Stimulated activated CD4-positive, alpha-beta T cell treated with anti-CD3 and anti-CD28 coated beads, Interleukin-2, amount 100 ng/mL, for 48 hours (primary cell): ENCODE measurements around the gene FAM117B.
"Not testable (repeated sequence)": the region's sequence is repeated elsewhere in the genome, so short reads cannot be mapped to it uniquely, and the experiment has no call there.

Experiments used
- DNase-seq, 2 donors: peaks; one replicate each; pipeline ENCODE4 v3.0.0-alpha.2; 2020

FAM117B gene

DNA sequence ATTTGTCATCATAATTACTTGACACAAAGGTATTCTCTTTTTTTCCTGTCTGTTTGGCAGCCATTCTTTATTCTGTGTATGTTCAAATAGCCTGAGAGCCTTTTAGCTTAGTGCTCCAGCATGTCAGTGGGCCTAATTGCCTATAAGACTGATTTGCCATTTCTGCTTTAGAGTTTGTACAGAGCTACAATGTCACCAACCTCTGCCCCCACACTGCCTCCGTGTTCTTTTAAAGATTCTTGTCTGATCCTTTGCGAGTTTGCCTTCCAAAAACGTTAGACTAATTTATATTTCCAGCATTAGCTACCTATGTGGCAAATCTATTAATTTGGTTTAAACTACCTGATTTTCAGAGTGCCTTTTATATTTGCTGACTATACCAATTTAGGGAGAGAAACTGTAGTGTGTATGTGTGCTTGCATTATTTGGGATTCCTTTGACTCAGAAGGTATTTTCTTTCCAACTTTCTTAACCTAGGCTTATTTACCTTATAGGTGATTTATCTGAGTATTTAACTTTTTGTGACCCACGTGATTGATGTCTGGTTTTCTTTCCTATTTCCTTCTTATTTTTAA is 70.8 kb downstream of the FAM117B start:
- no peak for DNase-seq

DNA sequence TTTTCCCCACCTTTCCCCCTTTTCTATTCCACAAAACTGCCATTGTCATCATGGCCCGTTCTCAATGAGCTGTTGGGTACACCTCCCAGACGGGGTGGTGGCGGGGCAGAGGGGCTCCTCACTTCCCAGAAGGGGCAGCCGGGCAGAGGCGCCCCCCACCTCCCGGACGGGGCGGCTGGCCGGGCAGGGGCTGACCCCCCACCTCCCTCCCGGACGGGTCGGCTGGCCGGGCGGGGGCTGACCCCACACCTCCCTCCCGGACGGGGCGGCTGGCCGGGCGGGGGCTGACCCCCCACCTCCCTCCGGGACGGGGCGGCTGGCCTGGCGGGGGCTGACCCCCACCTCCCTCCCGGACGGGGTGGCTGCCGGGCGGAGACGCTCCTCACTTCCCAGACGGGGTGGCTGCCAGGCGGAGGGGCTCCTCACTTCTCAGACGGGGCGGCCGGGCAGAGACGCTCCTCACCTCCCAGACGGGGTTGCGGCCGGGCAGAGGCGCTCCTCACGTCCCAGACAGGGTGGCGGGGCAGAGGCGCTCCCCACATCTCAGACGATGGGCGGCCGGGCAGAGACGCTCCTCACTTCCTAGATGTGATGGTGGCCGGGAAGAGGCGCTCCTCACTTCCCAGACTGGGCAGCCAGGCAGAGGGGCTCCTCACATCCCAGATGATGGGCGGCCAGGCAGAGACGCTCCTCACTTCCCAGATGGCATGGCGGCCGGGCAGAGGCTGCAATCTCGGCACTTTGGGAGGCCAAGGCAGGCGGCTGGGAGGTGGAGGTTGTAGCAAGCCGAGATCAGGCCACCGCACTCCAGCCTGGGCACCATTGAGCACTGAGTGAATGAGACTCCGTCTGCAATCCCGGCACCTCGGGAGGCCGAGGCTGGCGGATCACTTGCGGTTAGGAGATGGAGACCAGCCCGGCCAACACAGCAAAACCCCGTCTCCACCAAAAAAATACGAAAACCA is 80.5 kb downstream of the FAM117B start:
- DNase-seq = not testable (repeated sequence)

DNA sequence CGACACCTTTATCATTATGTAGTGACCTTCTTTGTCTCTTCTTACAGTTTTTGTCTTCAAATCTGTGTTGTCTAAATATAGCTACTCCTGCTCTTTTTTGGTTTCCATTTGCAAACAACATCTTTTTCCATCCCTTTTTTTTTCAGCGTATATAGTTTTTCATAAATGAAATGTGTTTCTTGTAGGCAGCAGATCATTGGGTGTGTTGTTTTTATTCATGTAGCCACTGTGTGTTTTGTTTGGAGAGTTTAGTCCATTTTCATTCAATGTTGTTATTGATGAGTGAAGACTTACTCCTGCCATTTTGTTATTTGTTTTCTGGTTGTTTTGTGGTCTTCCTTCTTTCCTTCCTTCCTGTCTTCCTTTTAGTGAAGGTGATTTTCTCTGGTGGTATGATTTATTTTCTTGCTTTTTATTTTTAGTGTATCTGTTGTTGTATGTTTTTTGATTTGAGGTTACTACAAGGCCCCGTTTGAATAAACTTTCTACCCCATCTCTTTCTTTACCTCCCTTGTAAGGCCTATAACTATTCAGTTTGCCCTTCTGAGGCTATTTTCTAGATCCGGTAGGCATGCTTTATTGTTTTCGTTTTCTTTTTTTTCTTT is 81.4 kb downstream of the FAM117B start:
- DNase-seq = no peak

DNA sequence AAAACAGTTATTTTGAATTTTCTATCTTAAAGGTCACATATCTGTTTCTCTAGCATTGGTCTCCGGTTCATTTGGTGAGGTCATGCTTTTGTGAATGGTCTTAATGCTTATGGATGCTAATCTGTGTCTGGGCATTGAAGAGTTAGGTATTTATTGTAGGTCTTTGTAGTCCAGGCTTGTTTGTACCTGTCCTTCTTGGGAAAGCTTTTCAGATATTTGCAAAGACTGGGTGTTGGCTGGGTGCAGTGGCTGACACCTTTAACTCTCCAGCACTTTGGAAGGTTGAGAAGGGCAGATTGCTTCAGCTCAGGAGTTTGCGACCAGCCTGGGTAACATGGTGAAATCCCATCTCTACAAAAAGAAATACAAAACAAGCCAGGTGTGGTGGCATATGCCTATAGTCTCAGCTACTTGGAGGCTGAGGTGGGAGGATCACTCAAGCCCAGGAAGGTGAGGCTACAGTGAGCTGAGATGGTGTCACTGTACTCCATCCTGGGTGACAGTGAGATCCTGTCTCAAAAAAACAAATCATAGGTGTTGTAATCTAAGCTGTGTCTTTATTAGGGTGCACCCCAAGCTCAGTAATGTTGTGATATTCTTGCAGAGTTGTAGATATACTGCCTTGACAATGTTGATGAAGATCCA is 82.3 kb downstream of the FAM117B start:
- DNase-seq = no peak

DNA sequence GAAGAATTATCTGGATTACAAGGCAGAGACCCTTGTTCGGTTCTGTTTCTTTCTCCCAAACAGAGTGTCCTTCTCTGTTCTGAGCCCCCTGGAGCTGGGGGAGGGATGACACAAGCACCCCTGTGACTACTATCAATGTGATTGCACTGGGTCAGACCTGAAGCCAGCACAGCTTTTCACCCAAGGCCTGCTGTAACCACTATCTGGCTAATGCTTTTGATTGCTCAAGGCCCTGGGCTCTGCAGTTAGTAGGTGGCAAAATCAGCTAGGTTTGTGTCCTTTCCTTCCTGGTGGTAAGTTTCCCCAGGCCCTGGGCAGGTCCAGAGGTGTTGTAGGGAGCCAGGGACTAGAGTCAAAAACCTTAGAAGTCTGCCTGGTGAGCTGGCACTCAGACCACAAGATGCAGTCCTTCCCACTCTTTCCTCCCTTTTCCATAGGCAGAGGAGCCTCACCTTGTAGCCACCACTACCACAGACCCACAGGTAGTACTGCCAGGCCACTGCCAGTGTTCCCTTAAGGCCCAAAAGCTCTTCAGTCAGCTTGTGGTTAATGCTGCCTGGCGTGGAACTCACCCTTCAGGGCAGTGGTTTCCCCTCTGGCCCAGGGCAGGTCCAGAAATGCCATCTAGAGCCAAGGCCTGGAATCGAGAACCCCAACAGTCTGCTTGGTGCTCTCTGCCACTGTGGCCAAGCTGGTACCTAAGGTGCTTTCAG is 83.0 kb downstream of the FAM117B start:
- no peak for DNase-seq

DNA sequence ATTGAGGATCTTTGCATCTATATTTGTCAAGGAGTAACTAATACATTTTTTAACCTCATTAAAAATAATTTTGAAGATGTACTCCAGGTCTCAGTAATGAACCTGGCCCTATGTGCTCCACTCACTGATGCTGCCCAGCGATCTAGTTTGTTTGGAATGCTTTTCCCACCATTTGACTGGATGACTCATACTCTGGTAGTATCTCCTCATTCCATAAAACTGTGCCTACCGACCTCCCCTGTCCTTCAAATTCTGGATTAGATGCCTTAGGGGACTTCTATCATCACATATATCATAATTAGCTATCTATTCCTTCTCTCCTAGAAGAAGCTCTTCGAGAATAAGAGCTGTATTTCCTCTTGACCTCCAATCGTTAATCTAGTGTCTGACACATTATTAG is 83.8 kb downstream of the FAM117B start:
- no peak for DNase-seq

DNA sequence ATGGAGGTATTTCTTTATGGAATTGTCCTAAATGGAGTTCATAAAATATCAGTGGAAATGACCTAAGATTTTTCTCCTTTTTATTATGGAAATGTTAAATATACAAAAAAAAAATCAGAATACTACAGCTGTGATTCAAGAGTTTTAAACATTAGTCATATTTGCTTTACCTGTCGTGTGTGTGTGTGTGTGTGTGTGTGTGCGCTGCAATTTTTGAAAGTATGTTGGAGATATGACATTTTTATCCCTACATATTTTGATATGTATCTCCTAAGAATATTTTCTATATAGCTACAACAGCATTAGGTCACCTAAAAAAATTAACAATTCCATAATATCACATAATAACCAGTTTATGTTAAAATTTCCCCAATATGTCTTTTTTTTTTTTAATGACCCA is 85.5 kb downstream of the FAM117B start:
- DNase-seq = no peak

DNA sequence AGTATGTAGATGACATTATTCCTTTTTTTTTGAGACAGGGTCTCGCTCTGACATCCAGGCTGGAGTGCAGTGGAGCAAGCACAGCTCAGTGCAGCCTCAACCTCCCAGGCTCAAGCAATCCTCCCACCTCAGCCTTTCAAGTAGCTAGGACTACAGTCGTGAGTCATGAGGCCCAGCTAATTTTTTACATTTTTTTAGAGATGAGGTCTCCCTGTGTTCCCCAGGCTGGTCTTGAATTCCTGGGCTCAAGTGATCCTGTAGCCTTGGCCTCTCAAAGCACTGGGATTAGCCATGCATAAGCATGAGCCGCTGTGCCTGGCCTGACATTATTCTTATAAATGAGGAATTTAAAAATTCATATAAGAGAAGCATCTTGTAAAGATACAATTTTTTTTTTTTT is 86.9 kb downstream of the FAM117B start:
- DNase-seq = no peak

DNA sequence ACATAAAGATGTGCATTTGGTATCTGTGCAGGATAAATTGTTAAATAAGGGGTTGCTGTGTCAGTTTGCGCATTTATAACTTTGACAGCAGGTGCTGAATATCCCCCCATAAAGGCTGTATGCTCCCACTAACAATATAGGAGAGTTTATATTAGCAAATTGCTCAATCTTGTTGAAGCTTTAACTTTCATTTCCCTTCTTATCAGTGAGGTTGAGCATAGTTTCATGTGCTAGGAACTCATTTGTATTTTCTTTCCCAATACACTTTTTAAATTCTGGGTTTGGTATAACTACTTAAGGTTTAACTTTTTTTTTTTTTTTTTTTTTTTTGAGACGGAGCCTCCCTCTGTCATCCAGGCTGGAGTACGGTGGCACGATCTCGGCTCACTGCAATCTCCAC is 89.0 kb downstream of the FAM117B start:
- DNase-seq = no peak

DNA sequence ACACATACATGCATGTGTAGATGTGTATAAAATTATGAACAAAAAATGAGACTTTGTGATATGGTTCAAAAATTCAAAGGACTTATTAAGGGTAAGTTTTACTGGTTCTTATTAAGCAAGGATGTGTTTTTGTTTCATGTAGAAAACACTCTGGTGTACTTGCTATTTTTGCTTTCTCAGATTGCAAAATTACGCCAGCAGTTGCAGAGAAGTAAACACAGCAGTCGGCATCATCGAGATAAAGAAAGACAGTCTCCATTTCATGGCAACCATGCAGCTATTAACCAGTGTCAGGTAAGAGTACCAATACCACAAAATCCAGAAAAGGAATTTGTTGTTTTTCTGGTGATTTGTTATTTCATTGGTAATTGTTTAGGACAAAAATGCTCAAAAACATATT is 91.3 kb downstream of the FAM117B start:
- no peak for DNase-seq

DNA sequence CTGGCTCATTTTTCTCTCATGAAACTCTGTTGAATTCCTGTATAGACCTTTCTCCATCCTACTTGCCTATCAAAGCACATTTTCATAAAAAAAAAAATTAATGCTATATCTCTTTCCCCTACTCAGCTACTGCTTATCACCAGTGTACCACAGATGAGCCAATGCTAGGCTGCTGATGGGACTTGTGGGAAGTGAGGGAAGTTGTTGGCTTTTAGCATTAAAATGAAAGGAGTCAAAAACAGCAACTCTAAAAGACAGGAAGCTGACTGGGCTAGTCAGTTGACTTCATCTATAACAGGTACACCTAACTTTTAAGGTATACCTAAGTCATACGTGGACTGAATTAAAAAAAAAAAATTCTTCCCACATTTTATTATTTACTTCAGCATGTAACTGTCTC is 102.1 kb downstream of the FAM117B start:
- DNase-seq = no peak

DNA sequence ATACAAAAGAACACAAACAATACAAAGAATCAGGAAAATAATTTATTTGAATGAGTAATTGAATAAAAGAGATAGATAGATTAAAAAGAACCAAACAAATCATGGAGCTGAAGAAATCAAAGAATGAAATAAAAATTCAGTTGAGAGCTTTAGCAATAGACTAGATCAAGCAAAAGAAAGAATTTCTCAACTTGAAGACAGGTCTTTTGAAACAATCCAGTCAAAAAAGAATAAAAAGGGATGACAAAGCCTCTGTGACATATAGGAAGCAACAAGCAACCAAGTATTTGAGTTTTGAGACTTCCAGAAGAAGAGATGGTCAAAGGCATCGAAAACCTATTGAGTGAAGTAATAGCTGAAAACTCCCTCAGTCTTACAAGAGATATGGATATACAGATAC is 108.8 kb downstream of the FAM117B start:
- DNase-seq = no peak

DNA sequence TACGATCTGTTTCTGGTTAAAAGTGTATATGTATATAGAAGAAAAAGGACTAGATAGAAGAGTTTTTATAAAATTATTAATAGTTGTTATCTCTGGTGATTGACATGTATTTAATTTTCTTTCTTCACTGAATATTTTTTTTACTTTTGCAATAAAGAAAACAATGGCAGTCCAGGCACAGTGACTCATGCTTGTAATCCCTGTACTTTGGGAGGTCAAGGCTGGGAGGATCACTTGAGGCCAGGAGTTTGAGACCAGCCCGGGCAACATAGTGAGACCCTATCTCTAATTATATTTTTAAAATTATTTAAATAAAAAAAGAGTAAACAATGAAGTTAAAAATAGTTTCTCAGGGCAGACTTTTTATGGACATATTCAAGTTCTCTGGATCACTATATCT is 114.7 kb downstream of the FAM117B start:
- no peak for DNase-seq

DNA sequence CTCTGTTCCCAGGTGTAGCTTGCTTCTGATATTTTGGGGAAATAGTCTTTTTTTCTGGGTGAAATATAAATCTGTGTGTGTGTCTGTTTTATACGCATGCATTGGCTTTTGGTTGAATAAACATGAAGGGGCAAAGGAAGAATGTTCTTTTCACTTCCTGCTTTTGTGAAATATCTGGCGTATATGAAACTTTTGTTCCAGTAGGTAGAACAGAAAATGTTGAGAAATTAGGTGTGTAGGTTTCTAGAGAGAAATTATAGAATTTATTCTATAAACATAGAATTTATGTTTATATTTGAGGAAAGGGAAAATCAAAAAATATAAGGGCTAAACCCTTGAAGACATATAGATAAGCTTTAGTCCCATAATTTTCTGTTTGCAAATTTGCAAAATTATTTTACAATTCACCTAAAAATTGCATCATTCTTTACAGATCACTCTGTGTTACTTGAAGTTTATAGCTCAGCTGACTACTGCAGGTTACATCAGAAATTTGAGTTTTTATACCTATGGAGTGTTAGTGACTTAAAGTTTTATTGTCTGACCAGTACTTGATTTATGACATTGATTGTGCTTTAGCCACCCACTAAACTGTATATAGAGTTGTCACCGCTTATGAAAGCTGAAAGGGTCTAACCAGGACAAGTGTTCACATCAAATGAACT is 116.1 kb downstream of the FAM117B start:
- no peak for DNase-seq

DNA sequence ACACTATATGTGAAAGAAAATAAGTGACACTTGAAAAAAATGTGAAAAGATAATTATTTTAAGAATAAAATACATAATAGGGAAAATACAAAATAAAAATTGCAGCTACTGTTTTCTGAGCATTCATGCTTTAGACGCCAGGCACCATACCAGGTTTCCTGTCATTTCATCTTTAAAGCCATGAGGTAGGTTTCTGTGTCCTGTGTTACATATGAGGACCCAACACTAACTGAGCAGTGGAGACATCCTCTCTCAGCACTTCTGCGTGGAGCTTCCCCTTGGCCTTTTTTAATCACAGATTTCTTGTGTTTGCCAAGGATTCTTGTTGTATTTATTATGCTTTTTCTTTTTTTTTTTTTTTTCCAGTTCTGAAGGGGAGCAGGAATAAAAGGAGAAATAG is 117.3 kb downstream of the FAM117B start:
- DNase-seq = no peak

DNA sequence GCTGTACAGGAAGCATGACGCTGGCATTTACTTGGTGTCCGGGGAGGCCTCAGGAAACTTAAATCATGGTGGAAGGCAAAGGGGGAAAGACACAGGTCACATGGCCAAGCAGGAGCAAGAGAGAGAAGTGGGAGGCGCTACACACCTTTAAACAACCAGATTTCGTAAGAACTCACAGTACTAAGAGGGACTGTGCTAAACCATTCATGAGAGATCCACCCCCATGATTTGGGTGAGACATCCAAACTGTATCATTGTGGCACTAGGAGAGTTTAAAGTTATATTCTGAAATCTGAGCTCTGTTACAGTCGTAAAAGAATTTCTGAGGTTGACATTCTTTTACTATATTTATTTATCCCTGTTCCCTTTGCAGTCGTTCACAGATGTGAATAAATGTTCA is 120.2 kb downstream of the FAM117B start:
- DNase-seq = no peak

DNA sequence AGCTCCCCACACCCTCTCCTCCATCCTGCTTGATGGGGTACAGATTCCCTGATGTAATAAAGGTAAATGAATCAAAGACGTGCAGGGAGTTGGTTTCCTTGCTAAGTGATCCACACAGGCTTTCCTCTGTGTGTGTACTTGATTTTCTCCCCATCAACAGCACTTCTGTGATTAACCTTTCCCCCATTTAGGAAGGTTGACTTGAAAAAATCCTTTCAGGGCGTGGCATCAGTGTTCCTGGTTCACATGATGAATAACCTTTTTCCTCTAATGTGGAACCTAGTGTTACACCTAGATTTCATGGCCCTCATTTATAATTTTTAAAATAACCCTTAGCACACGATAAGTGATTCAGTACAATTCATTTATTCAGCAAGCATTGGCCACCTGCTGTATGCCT is 121.8 kb downstream of the FAM117B start:
- no peak for DNase-seq

DNA sequence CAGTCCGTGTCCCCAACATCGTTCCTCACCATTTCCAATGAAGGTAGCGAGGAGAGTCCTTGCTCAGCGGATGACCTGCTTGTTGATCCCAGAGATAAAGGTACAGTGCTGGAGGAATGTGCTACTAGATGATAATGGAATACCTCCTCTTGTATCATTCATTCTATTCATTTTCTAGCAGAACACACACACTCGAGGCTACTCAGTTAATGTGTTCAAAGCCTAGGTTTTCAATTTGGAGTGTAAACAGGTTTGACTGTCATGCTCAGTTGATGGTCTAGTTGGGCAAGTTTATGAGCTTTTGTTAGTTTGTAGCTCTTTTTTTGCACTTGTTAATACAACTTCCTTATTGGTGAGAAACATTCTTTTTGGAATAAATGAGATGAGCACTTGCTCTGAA is 122.6 kb downstream of the FAM117B start:
- no peak for DNase-seq

DNA sequence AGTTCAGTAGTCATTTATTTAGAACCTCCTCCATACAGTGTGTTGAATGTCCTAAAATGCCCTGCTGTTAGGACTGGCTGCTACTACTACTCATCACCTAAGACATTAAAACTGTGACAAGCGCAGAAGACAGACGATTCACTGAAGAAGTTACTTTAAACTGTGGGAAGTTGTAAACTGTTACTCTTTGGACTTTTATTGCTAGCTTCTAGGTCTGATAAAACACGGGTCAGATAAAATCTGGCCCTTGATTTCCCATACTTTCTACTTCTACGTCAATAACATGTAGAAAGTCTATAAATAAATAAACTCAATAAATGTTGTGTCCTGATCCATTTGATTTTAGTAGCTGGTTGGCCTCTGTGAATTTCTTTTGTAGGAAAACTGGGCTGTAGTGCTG is 123.4 kb downstream of the FAM117B start:
- no peak for DNase-seq

DNA sequence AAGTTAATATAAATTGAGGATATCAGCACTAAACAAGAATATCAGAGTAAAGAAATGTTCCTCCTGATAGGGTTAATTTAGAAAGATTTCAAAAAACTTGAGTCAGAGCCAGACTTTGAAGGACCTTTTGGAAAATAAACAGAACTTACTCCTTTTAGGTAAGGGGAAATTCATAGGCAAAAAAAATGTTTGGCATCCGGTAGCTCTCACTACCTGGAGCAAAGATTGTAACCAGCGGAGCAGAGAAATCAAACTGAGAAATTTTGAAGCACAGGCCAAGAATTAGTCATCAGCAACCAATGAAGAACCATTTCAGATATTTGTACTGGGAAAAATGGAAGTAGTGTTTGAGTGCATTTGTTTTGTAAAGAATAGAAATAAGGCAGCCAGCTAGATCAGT is 123.8 kb downstream of the FAM117B start:
- no peak for DNase-seq

DNA sequence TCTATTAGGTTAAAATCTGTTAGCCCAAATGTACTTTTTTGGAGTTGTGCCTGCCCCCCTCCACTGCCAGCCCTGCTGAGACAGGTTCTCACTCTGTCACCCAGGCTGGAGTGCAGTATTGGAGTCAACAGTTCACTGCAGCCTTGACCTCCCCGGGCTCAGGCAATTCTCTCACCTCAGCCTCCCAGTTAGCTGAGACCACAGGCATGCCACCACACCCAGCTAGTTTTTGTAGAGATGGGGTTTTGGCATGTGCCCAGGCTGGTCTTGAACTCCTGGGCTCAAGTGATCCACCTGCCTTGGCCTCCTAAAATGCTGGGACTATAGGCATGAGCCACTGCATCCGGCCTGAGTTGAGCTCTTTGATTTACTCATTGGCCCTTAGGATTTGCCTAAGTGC is 126.1 kb downstream of the FAM117B start:
- DNase-seq = no peak

DNA sequence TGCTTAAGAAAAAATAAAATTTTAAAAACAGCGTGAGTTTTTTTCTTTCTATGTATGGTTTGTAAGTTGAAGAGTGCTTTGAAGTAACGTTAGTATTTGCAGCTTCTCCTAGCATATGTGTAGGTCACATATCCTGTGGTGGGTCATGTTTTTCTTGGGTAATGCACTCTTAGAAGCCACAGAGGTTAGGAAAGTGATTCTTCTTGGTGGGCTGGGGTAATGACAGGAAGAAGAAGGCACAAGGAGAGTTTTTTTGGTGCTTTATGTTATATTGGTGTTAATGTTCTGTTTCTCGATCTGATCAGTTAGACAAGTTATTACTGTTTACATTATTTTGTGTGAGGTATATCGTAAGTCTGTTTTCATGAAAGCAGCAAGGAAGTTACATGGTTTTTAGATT is 127.8 kb downstream of the FAM117B start:
- DNase-seq = no peak
